Endothelial cell of umbilical vein (primary cell): Measurements from ENCODE around the gene CD83. TPM values are rescaled to one million over a fixed set of nuclear protein-coding genes. Genes with fewer than 3 reads are reported as not detected.
A peak's percentile ranks its signal among the peaks of the same experiment; 100 is the strongest.

Experiments
- BruUV-seq: library from RNA; stranded (reverse); fragments of 400-500 nt; replicated peaks from 2 replicates; lab custom pipeline; 2021; lab: Mats Ljungman, UMichigan
- CTCF ChIA-PET: fragments of 300-600, 350-600 bp; sonication (Branson Sonifier 250); formaldehyde crosslinking; loops from one replicate; lab custom pipeline; 2021; ENCODE audit warnings: antibody characterized with exemption, inconsistent platforms; lab: Charles Lee
- POLR2A ChIA-PET: fragments of 300-600, 350-600 bp; sonication (Branson Sonifier 250); formaldehyde crosslinking; loops from one replicate; lab custom pipeline; 2021; ENCODE audit warnings: antibody characterized with exemption, inconsistent platforms; lab: Charles Lee
- DNase-seq: peaks from one replicate; pipeline ENCODE4 v3.0.0-alpha.2; 2011; ENCODE audit warnings: low read depth, low spot score
- FAIRE-seq: peaks from 2 replicates; lab custom pipeline; 2011; peaks lifted over from hg19 to GRCh38; lab: Jason Lieb, UNC
- H2AFZ ChIP-seq: 2 replicates; pipeline ENCODE4 v1.6.0; 2012; ENCODE audit warnings: low read depth, low read length, control low read depth, inconsistent platforms
- H3K27ac ChIP-seq: 2 replicates; pipeline ENCODE4 v1.5.1; 2011; ENCODE audit warnings: low read depth, mild to moderate bottlenecking, control low read depth, low read length, moderate library complexity; ENCODE audit not compliant: insufficient read depth
- H3K27me3 ChIP-seq, 2 experiments: 2 replicates each; pipeline versions ENCODE4 v1.6.0 to v1.6.1; 2011; ENCODE audit warnings: low read length in 2 of 2, mixed read lengths in 1 of 2; ENCODE audit not compliant: control insufficient read depth in 2 of 2, insufficient read depth in 2 of 2
- H3K36me3 ChIP-seq, 2 experiments: 2 replicates in 1 of 2; 3 replicates in 1 of 2; pipeline ENCODE4 v1.5.1; 2011; ENCODE audit warnings: low read length in 2 of 2, mild to moderate bottlenecking in 1 of 2, moderate library complexity in 1 of 2; ENCODE audit not compliant: control insufficient read depth in 2 of 2, insufficient read depth in 2 of 2; ENCODE audit errors: extremely low read depth in 1 of 2
- H3K4me1 ChIP-seq: 3 replicates; pipeline ENCODE4 v1.5.1; 2011; ENCODE audit warnings: mild to moderate bottlenecking, low read length; ENCODE audit not compliant: control insufficient read depth, insufficient read depth; ENCODE audit errors: extremely low read depth
- H3K4me2 ChIP-seq: 2 replicates; pipeline ENCODE4 v1.6.1; 2011; ENCODE audit warnings: low read length, control low read depth, mixed read lengths; ENCODE audit not compliant: insufficient read depth
- H3K4me3 ChIP-seq, 3 experiments: fragments of 200-600 bp in 1 of 3; sonication (generic), shearing (Covaris generic) in 1 of 3; replicated peaks in 1 of 3; 2 replicates each; pipeline ENCODE4 v1.5.1; 2011 to 2016; ENCODE audit warnings: control low read depth in 3 of 3, low read length in 3 of 3, mild to moderate bottlenecking in 2 of 3, inconsistent platforms in 1 of 3, low read depth in 1 of 3, moderate library complexity in 1 of 3; ENCODE audit not compliant: insufficient read depth in 1 of 3
- H3K79me2 ChIP-seq: 2 replicates; pipeline ENCODE4 v1.6.0; 2012; ENCODE audit warnings: low read length, inconsistent platforms; ENCODE audit not compliant: control insufficient read depth, insufficient read depth
- H3K9ac ChIP-seq: replicated peaks from 2 replicates; pipeline ENCODE3; 2011; ENCODE audit warnings: low read length, control low read depth; ENCODE audit not compliant: insufficient read depth; ENCODE audit errors: extremely low read depth
- H3K9me1 ChIP-seq: replicated peaks from 3 replicates; pipeline ENCODE4 v1.6.0; 2011; ENCODE audit warnings: mild to moderate bottlenecking, low read length; ENCODE audit not compliant: control insufficient read depth, insufficient read depth; ENCODE audit errors: extremely low read depth
- H3K9me3 ChIP-seq: replicated peaks from 2 replicates; pipeline ENCODE4 v1.5.1; 2012; ENCODE audit warnings: low read length, inconsistent platforms; ENCODE audit not compliant: control insufficient read depth, insufficient read depth
- H4K20me1 ChIP-seq: replicated peaks from 2 replicates; pipeline ENCODE3; 2011; ENCODE audit warnings: mild to moderate bottlenecking, low read length; ENCODE audit not compliant: control insufficient read depth, insufficient read depth; ENCODE audit errors: extremely low read depth
- CTCF ChIP-seq, 2 donors: IDR thresholded peaks; 1 replicate in 1 of 2; 2 replicates in 1 of 2; pipeline ENCODE4 v1.5.1; 2011; ENCODE audit warnings: low read length in 2 of 2, mild to moderate bottlenecking in 2 of 2, moderate library complexity in 2 of 2, control low read depth in 1 of 2, inconsistent platforms in 1 of 2, low read depth in 1 of 2; ENCODE audit not compliant: insufficient read depth in 1 of 2; ENCODE audit errors: extremely low read depth in 1 of 2
- EZH2 ChIP-seq: IDR thresholded peaks from 2 replicates; pipeline ENCODE4 v1.6.1; 2012; ENCODE audit warnings: borderline replicate concordance, low read depth, mild to moderate bottlenecking, moderate library complexity, low read length, inconsistent platforms; ENCODE audit not compliant: severe bottlenecking
- FOS ChIP-seq: IDR thresholded peaks from 2 replicates; pipeline ENCODE4 v1.6.1; 2011; ENCODE audit warnings: mild to moderate bottlenecking, low read length, moderate library complexity, borderline replicate concordance; ENCODE audit not compliant: insufficient read depth
- GATA2 ChIP-seq: IDR thresholded peaks from 2 replicates; pipeline ENCODE4 v1.7.0; 2011; ENCODE audit warnings: low read depth, mild to moderate bottlenecking, moderate library complexity, mixed read lengths, low read length; ENCODE audit not compliant: insufficient read length, insufficient read depth
- JUN ChIP-seq: IDR thresholded peaks from 2 replicates; pipeline ENCODE4 v1.6.1; 2011; ENCODE audit warnings: borderline replicate concordance, low read depth; ENCODE audit not compliant: insufficient read length, insufficient read depth
- MAX ChIP-seq: IDR thresholded peaks from 2 replicates; pipeline ENCODE4 v1.6.1; 2011; ENCODE audit not compliant: insufficient read depth, insufficient read length
- MYC ChIP-seq: IDR thresholded peaks from one replicate; pipeline ENCODE4 v1.6.1; 2011; ENCODE audit warnings: mild to moderate bottlenecking, low read depth, low read length
- POLR2A ChIP-seq: IDR thresholded peaks from 2 replicates; pipeline ENCODE4 v1.6.1; 2012; ENCODE audit warnings: low read depth, mild to moderate bottlenecking, control low read depth, low read length
- POLR2AphosphoS5 ChIP-seq: IDR thresholded peaks from 2 replicates; pipeline ENCODE4 v1.6.1; 2012; ENCODE audit warnings: low read depth, mild to moderate bottlenecking, control low read depth, low read length, moderate library complexity; ENCODE audit not compliant: insufficient read depth
- dilution Hi-C: fragments of 300-500 bp; cut with MboI; formaldehyde crosslinking; loops from one replicate; pipeline ENCODE4 v1.15.0; 2019; ENCODE audit warnings: low sequenced_read_pairs; ENCODE audit not compliant: extremely low pct_ligation_motif_present
- intact Hi-C: fragments of 100-400 bp; cut with micrococcal nuclease; formaldehyde crosslinking; loops from one replicate; pipeline ENCODE4 v1.10.0; 2022
- polyA plus RNA-seq, 4 experiments: library from polyadenylated mRNA; depleted of rRNA in 3 of 4; stranded (reverse) in 3 of 4; unstranded in 1 of 4; fragments of >200 nt; gene quantifications; 2 replicates each; pipeline versions ENCODE4 v1.2.1 to v1.2.3, GENCODE V29; 2011 to 2012; ENCODE audit warnings: missing spikeins in 1 of 4
- total RNA-seq: library from RNA; stranded (reverse); gene quantifications from 2 replicates; pipeline ENCODE4 v1.2.3, GENCODE V29; 2021

The CD83 gene
- total and polyA plus RNA-seq, 2 donors (not counting 3 experiments of a cell fraction or from before 2014, with no cell fraction given), result 0.40 to 0.46 TPM

GRCh38 chr6:14113976-14114375, 3.6 kb upstream of the CD83 start:
- no peaks in the 10 kb centered on the region for H3K79me2 ChIP-seq
- peaks cover 5% of the 10 kb centered on the region for H3K4me1 ChIP-seq
- H3K36me3 ChIP-seq, result no peaks in the 10 kb centered on the region
- H3K27me3 ChIP-seq, result peaks cover 0 to 3% of the 10 kb centered on the region in 2 experiments
- no peak for DNase-seq
- H3K4me2 ChIP-seq, result no peak overlapping the region
- intact Hi-C loops, result no loop called here
- H3K4me3 ChIP-seq, result no peak overlapping the region
- H2AFZ ChIP-seq, result no peak overlapping the region
- no peak overlapping the region for H3K27ac ChIP-seq
- no peak for FAIRE-seq
- no peaks in the 10 kb centered on the region for H4K20me1 ChIP-seq
- POLR2A ChIA-PET, result no interaction called here
- H3K9me1 ChIP-seq, result no peaks in the 10 kb centered on the region
- no TSS peak for BruUV-seq
- H3K9ac ChIP-seq, result no peak overlapping the region
- dilution Hi-C loops, result no loop called here
- CTCF ChIA-PET, result no interaction called here
- no peaks in the 10 kb centered on the region for H3K9me3 ChIP-seq
- TF ChIP-seq MAX (no peak), JUN (no peak)

- no peak for DNase-seq
- ChIA-PET CTCF (no interaction called here), POLR2A (no interaction called here)
- Histone ChIP-seq H3K4me1 (peaks cover 5% of the 10 kb centered on the region), H3K9me3 (no peaks in the 10 kb centered on the region), H4K20me1 (no peaks in the 10 kb centered on the region), H3K4me2 (peak overlapping the region; percentile 65), H2AFZ (peak overlapping the region; percentile 92), H3K27ac (no peak overlapping the region), H3K27me3 (peaks cover 0 to 3% of the 10 kb centered on the region in 2 experiments), H3K4me3 (peak overlapping the region; percentile 22 to 54 (median 30)), H3K79me2 (no peaks in the 10 kb centered on the region), H3K36me3 (no peaks in the 10 kb centered on the region), H3K9me1 (no peaks in the 10 kb centered on the region), H3K9ac (peak overlapping the region; percentile 39)
- dilution Hi-C loops (no loop called here), intact Hi-C loops (loop anchor here (5.0 kb wide), 1 partner anchor 306 kb away; the partner anchor contains the start of gene MCUR1)
- TF ChIP-seq MAX, result no peak
- no peak for TF ChIP-seq CTCF (IDR thresholded peaks at IDR 0.05; ENCODE audit: extremely low read depth in 1 of 2, insufficient read depth in 1 of 2, low read depth in 1 of 2, low read length in 2 of 2)
- no peak for TF ChIP-seq GATA2
- TF ChIP-seq EZH2, result no peak
- TF ChIP-seq MYC, result no peak
- TF ChIP-seq FOS, result no peak
- TF ChIP-seq JUN, result no peak
- TF ChIP-seq POLR2A, result no peak
- TF ChIP-seq POLR2AphosphoS5, result no peak
- no TSS peak for BruUV-seq
- FAIRE-seq, result no peak
Measured at GRCh38 chr6:14118091-14118439, 493 bp downstream of the CD83 start.
